Sigmoid colon (tissue), 7 donors: ENCODE measurements around the gene LSM12. TPM values are rescaled to one million over a fixed set of nuclear protein-coding genes. Genes with fewer than 3 reads are reported as not detected.

ENCODE experiments used
- DNase-seq: peaks from one replicate; pipeline ENCODE4 v3.0.0-alpha.2; 2019
- H3K27ac ChIP-seq, 4 donors: fragments of 200-600 bp; sonication (generic); one replicate each; pipeline ENCODE4 v1.5.1; 2016 to 2019; ENCODE audit warnings: mild to moderate bottlenecking in 1 of 4
- H3K27me3 ChIP-seq, 3 donors: fragments of 200-600 bp; sonication (generic); one replicate each; pipeline ENCODE4 v1.5.1; 2019; ENCODE audit warnings: mild to moderate bottlenecking in 1 of 3
- H3K36me3 ChIP-seq, 4 donors: fragments of 200-600 bp; sonication (generic); one replicate each; pipeline ENCODE4 v1.5.1; 2016 to 2019
- H3K4me1 ChIP-seq, 4 donors: fragments of 200-600 bp; sonication (generic); one replicate each; pipeline ENCODE4 v1.5.1; 2017 to 2019
- H3K4me3 ChIP-seq, 4 donors: fragments of 200-600 bp; sonication (generic); one replicate each; pipeline ENCODE4 v1.5.1; 2017 to 2019; ENCODE audit warnings: mild to moderate bottlenecking in 2 of 4, moderate library complexity in 1 of 4
- H3K9me3 ChIP-seq, 4 donors: fragments of 200-600 bp in 3 of 4; sonication (generic) in 3 of 4; one replicate each; pipeline versions ENCODE4 v1.5.1 to v1.6.1; 2013 to 2019
- EP300 ChIP-seq, 4 donors: sonication (generic); formaldehyde crosslinking; IDR thresholded peaks; one replicate each; pipeline ENCODE4 v1.6.1; 2017; ENCODE audit warnings: antibody characterized with exemption in 4 of 4
- POLR2A ChIP-seq, 2 donors: fragments of 450-650 bp; IDR thresholded peaks; one replicate each; pipeline ENCODE4 v1.6.1; 2016; ENCODE audit warnings: antibody characterized with exemption in 2 of 2, mild to moderate bottlenecking in 2 of 2, moderate library complexity in 2 of 2
- POLR2AphosphoS5 ChIP-seq, 4 donors: sonication (generic); formaldehyde crosslinking; IDR thresholded peaks; one replicate each; pipeline ENCODE4 v1.6.1; 2017; ENCODE audit warnings: antibody characterized with exemption in 4 of 4
- WGBS, 2 donors: extraction: QIAGEN DNeasy Blood & Tissue Kit; methylation state at CpG; one replicate each; pipeline ENCODE4 v1.1.7; 2013; 5-methylcytosine and 5-hydroxymethylcytosine counted together
- intact Hi-C: fragments of 100-400 bp; cut with DNase I; formaldehyde crosslinking; loops from one replicate; pipeline ENCODE4 v1.15.1; 2023
- polyA plus RNA-seq, 3 donors: library from polyadenylated mRNA; stranded (reverse); fragments of 200-250 nt; gene quantifications; one replicate each; pipeline ENCODE4 v1.2.3, GENCODE V29; 2013
- small RNA-seq, 3 donors: library from RNA; depleted of rRNA; stranded (forward); fragments of <200 nt; gene quantifications; one replicate each; pipeline ENCODE3, GENCODE V24; 2016
- total RNA-seq, 4 donors: library from RNA; depleted of rRNA; stranded (reverse); fragments of >200 nt; gene quantifications; one replicate each; pipeline ENCODE4 v1.1.0, GENCODE V29; 2016
- TF ChIP-seq, protein P1 (sequence below), 4 experiments: fragments of 450-650 bp in 3 of 4; fragments of 200-600 bp in 1 of 4; IDR thresholded peaks; one replicate each; pipeline ENCODE4 v1.5.1; 2016 to 2019; ENCODE audit warnings: antibody characterized with exemption in 4 of 4, mild to moderate bottlenecking in 3 of 4, moderate library complexity in 2 of 4
- donor health status: healthy with polysubstance abuse.
- donor health status: Bipolar disorder and iron deficiency.
- donor health status: healthy.

LSM12 gene
- total and polyA plus RNA-seq, 7 donors = 28.8 to 46.9 (median 37.9) TPM

DNA sequence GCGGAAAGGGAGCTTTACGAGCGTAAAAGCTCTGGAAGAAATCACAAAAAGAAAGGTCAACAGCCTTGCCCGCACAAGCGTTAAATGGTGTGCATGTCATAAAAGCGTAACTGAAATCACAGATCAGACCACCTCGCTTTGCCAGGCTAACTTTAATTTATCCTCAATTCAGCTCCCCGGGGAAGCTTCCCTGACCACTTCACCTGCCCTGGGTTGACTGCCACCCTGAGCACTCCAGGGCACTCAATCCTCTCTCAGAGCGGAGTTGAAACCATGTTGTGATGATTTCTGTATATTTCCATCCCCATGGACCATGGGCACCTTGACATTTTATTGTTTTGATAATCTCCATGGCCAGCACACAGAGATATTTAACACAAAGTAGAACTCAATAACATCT is 78.2 kb downstream of the LSM12 start:
- H3K36me3 ChIP-seq = no peaks in the 10 kb centered on the region
- H3K4me3 ChIP-seq = no peak overlapping the region
- peaks cover 10 to 46% (median 17%) of the 10 kb centered on the region in 3 donors for H3K27me3 ChIP-seq
- TF ChIP-seq POLR2AphosphoS5 (IDR thresholded peaks at IDR 0.05) = no peak
- DNase-seq = no peak
- WGBS, 2 donors = 30 to 64% methylated on average over 9 of the region's 9 CpGs
- intact Hi-C loops = no loop called here
- peaks cover 0 to 10% (median 9%) of the 10 kb centered on the region in 4 donors for H3K4me1 ChIP-seq
- no peaks in the 10 kb centered on the region for H3K9me3 ChIP-seq
- no peak overlapping the region for H3K27ac ChIP-seq

DNA sequence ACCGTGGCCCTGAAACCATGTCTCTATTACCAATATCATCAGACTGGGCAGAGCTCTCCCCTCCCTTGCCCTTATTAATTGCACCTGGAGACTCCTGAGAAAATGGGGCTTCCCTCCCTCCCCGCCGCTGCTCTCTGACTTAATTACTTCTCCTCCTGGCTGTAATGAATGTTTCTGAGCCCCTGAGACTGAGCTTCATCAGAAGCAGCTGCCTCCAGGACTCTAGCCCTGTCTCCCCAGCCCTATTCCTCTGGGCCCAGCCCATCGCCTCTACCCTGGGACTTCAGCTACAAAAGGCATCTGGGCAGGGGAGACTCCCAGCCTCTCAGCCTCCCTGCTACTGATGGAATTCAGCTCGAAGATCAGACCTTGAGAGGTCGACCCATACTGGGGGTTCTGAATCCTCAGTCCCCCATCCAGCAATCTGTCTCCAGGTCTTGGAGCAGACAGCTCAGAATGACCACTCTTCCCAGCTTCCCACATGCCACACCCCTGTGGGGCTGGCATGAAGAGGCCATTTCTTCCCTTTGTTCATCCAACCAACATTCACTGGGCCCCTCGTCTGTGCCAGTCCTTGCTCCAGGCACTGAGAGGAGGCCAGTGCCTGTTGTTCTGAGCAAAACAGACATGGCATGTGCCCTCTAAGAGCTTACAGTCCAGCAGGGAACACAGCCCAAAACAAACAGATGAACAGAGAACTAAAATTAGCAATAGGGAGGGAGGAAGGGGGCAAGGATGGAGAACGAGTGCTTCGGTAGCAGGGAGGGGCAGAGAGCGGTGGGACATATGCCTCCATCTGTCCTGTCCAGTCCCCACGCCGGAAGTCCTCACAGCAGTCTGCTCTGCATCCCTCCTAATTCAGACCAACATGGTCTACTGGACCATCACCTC is 79.1 kb downstream of the LSM12 start:
- Histone ChIP-seq H3K4me1 (peaks cover 0 to 12% (median 9%) of the 10 kb centered on the region in 4 donors), H3K27ac (no peak overlapping the region), H3K4me3 (no peak overlapping the region), H3K9me3 (no peaks in the 10 kb centered on the region), H3K36me3 (no peaks in the 10 kb centered on the region), H3K27me3 (peaks cover 17 to 56% (median 27%) of the 10 kb centered on the region in 3 donors)
- WGBS, 2 donors = 61 to 70% methylated on average over 12 of the region's 12 CpGs
- intact Hi-C loops = no loop called here
- DNase-seq = no peak
- TF ChIP-seq, protein P1, sequence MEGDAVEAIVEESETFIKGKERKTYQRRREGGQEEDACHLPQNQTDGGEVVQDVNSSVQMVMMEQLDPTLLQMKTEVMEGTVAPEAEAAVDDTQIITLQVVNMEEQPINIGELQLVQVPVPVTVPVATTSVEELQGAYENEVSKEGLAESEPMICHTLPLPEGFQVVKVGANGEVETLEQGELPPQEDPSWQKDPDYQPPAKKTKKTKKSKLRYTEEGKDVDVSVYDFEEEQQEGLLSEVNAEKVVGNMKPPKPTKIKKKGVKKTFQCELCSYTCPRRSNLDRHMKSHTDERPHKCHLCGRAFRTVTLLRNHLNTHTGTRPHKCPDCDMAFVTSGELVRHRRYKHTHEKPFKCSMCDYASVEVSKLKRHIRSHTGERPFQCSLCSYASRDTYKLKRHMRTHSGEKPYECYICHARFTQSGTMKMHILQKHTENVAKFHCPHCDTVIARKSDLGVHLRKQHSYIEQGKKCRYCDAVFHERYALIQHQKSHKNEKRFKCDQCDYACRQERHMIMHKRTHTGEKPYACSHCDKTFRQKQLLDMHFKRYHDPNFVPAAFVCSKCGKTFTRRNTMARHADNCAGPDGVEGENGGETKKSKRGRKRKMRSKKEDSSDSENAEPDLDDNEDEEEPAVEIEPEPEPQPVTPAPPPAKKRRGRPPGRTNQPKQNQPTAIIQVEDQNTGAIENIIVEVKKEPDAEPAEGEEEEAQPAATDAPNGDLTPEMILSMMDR (IDR thresholded peaks at IDR 0.05) = no peak
- no peak for TF ChIP-seq EP300 (IDR thresholded peaks at IDR 0.05)
- TF ChIP-seq POLR2AphosphoS5 (IDR thresholded peaks at IDR 0.05) = no peak
- TF ChIP-seq POLR2A (IDR thresholded peaks at IDR 0.05) = no peak

DNA sequence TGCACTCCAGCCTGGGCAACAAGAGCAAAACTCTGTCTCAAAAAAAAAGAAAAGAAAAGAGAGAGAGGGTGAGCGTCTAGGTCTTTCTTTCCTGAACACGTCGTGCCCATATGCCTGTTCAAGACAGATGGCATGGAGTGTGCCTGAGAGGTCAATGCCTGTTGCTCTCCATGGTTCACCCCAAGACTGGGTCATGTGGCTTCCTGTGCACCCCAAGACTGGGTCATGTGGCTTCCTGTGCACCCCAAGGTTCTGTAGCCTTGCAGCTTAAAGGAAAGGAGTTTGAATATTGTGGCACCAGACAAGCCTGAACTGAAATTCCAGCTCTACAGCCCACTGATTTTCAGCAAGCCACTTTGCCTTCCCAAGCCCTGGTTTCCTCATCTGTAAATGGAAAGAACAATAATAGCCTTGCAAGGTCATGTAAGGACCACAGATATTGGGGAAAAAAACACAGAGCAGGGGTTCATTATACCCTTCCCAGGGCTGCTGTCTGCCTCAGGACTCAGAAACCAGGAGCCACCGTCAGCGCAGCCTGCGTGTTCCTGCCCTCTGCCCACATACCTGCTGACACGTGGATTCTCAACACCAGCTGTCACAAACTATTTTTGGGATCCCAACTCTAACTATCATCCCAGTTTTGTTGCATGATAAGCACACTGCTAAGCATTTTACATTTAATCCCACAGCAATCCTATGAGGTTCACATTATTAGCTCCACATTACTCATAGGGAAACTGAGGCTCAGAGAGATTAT is 80.1 kb downstream of the LSM12 start:
- no peaks in the 10 kb centered on the region for H3K9me3 ChIP-seq
- H3K27ac ChIP-seq = no peak overlapping the region
- TF ChIP-seq EP300 (IDR thresholded peaks at IDR 0.05) (no peak), POLR2A (IDR thresholded peaks at IDR 0.05) (no peak), POLR2AphosphoS5 (IDR thresholded peaks at IDR 0.05) (no peak)
- TF ChIP-seq, protein P1 (IDR thresholded peaks at IDR 0.05) = no peak
- H3K4me1 ChIP-seq = peaks cover 0 to 12% (median 9%) of the 10 kb centered on the region in 4 donors
- no peak for DNase-seq
- H3K27me3 ChIP-seq = peaks cover 19 to 65% (median 33%) of the 10 kb centered on the region in 3 donors
- no peaks in the 10 kb centered on the region for H3K36me3 ChIP-seq
- no peak overlapping the region for H3K4me3 ChIP-seq
- WGBS, 2 donors = 86 to 90% methylated on average over 7 of the region's 7 CpGs
- intact Hi-C loops = no loop called here

DNA sequence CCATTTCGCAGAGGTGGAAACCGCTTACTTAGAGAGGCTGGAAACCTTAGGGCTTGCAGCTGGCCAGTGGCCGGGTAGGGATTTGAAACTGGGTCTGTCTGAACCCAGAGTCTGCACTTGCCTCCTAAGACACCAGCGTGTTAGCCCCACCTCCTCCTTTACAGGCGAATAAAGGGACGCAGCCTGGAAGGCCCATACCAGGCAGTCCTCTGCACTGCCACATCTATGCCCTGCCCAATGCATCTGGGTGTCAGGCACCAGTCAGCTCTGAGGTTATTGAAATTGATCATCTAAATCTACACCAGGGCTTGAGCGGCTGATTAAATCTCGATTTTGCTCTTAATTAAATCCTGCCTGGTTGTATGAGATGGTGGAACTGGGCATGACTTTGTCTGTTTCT is 82.0 kb downstream of the LSM12 start:
- Histone ChIP-seq H3K9me3 (no peaks in the 10 kb centered on the region), H3K27ac (no peak overlapping the region), H3K4me1 (peaks cover 0 to 12% (median 9%) of the 10 kb centered on the region in 4 donors), H3K36me3 (no peaks in the 10 kb centered on the region), H3K4me3 (peak overlapping the region in 1 of 4 donors; percentile 47), H3K27me3 (peaks cover 19 to 71% (median 33%) of the 10 kb centered on the region in 3 donors)
- 50 to 77% methylated on average over 8 of the region's 8 CpGs for WGBS, 2 donors
- DNase-seq = no peak
- TF ChIP-seq POLR2AphosphoS5 (IDR thresholded peaks at IDR 0.05) = no peak
- TF ChIP-seq POLR2A (IDR thresholded peaks at IDR 0.05) = no peak
- TF ChIP-seq, protein P1 (IDR thresholded peaks at IDR 0.05) = no peak
- no peak for TF ChIP-seq EP300 (IDR thresholded peaks at IDR 0.05)
- intact Hi-C loops = no loop called here

Small RNA genes lying within 50 kb of the gene (small RNA-seq; reads per million reads assigned to genes)
- gene RF00012 = 0 reads per million in 3 donors

Other genes with a start within 250 kb of the LSM12 start
- gene MPP3, start 233.5 kb downstream of the LSM12 start, total RNA-seq = 10 to 100 TPM in 1 of 4 donors, 1 to 10 TPM in 3; 5.0 to 10.5 (median 6.0) TPM
- 1 to 10 TPM in 2 of 3 donors, under 1 TPM in 1; 0.23 to 1.9 (median 1.2) TPM for gene MPP3, start 233.5 kb downstream of the LSM12 start, polyA plus RNA-seq
- 1 to 10 TPM; 1.5 to 5.3 (median 2.6) TPM for gene CD300LG, start 219.5 kb downstream of the LSM12 start, total RNA-seq
- gene CD300LG, start 219.5 kb downstream of the LSM12 start, polyA plus RNA-seq = 1 to 10 TPM in 1 of 3 donors, under 1 TPM in 1, not detected in 1; 0.60 to 1.5 TPM
- gene MPP2, start 159.1 kb downstream of the LSM12 start, total RNA-seq = 10 to 100 TPM; 10.9 to 33.0 (median 14.9) TPM
- gene MPP2, start 159.1 kb downstream of the LSM12 start, polyA plus RNA-seq = 1 to 10 TPM in 1 of 3 donors, under 1 TPM in 2; 0.23 to 1.6 (median 0.60) TPM
- not detected for gene PPY, start 124.2 kb downstream of the LSM12 start, total RNA-seq
- gene PPY, start 124.2 kb downstream of the LSM12 start, polyA plus RNA-seq = not detected
- gene PYY, start 112.7 kb downstream of the LSM12 start, total RNA-seq = 1 to 10 TPM in 1 of 4 donors, not detected in 3; 3.2 TPM
- 100 to 1,000 TPM in 1 of 3 donors, 10 to 100 TPM in 2; 32.6 to 185 (median 63.1) TPM for gene PYY, start 112.7 kb downstream of the LSM12 start, polyA plus RNA-seq
- 1 to 10 TPM in 1 of 4 donors, under 1 TPM in 3; 0.54 to 1.4 (median 0.77) TPM for gene NAGS, start 62.0 kb downstream of the LSM12 start, total RNA-seq
- gene NAGS, start 62.0 kb downstream of the LSM12 start, polyA plus RNA-seq = 10 to 100 TPM in 2 of 3 donors, 1 to 10 TPM in 1; 3.9 to 13.2 (median 10.9) TPM
- gene TMEM101, start 51.7 kb downstream of the LSM12 start, total RNA-seq = 10 to 100 TPM; 21.3 to 37.8 (median 26.3) TPM
- gene TMEM101, start 51.7 kb downstream of the LSM12 start, polyA plus RNA-seq = 10 to 100 TPM; 14.1 to 42.9 (median 22.2) TPM
- gene G6PC3, start 4.1 kb upstream of the LSM12 start, total RNA-seq = 10 to 100 TPM; 22.2 to 29.8 (median 25.9) TPM
- 10 to 100 TPM in 1 of 3 donors, 1 to 10 TPM in 2; 8.4 to 45.5 (median 9.7) TPM for gene G6PC3, start 4.1 kb upstream of the LSM12 start, polyA plus RNA-seq
- gene HDAC5, start 57.0 kb upstream of the LSM12 start, total RNA-seq = 10 to 100 TPM; 58.2 to 87.5 (median 69.4) TPM
- gene HDAC5, start 57.0 kb upstream of the LSM12 start, polyA plus RNA-seq = 10 to 100 TPM; 15.3 to 21.8 (median 16.8) TPM
- 1 to 10 TPM in 1 of 4 donors, under 1 TPM in 3; 0.36 to 3.3 (median 0.52) TPM for gene HROB, start 75.3 kb upstream of the LSM12 start, total RNA-seq
- gene HROB, start 75.3 kb upstream of the LSM12 start, polyA plus RNA-seq = 1 to 10 TPM in 1 of 3 donors, under 1 TPM in 1, not detected in 1; 0.69 to 3.1 TPM
- gene ASB16, start 104.0 kb upstream of the LSM12 start, total RNA-seq = 1 to 10 TPM in 3 of 4 donors, under 1 TPM in 1; 0.82 to 4.2 (median 1.6) TPM
- gene ASB16, start 104.0 kb upstream of the LSM12 start, polyA plus RNA-seq = under 1 TPM in 1 of 3 donors, not detected in 2; 0.19 TPM
- gene TMUB2, start 120.3 kb upstream of the LSM12 start, total RNA-seq = 10 to 100 TPM; 26.9 to 40.3 (median 29.2) TPM
- gene TMUB2, start 120.3 kb upstream of the LSM12 start, polyA plus RNA-seq = 10 to 100 TPM; 19.0 to 41.3 (median 22.2) TPM
- gene ATXN7L3, start 133.2 kb upstream of the LSM12 start, total RNA-seq = 10 to 100 TPM; 26.4 to 37.4 (median 35.0) TPM
- gene ATXN7L3, start 133.2 kb upstream of the LSM12 start, polyA plus RNA-seq = 10 to 100 TPM; 36.0 to 59.8 (median 43.0) TPM
- gene UBTF, start 153.0 kb upstream of the LSM12 start, total RNA-seq = 10 to 100 TPM; 43.4 to 58.4 (median 52.5) TPM
- 10 to 100 TPM; 26.8 to 55.0 (median 28.2) TPM for gene UBTF, start 153.0 kb upstream of the LSM12 start, polyA plus RNA-seq
- gene SLC4A1, start 201.5 kb upstream of the LSM12 start, total RNA-seq = under 1 TPM in 1 of 4 donors, not detected in 3; under 0.01 TPM
- under 1 TPM in 1 of 3 donors, not detected in 2; 0.23 TPM for gene SLC4A1, start 201.5 kb upstream of the LSM12 start, polyA plus RNA-seq
- gene RUNDC3A, start 241.9 kb upstream of the LSM12 start, total RNA-seq = 10 to 100 TPM in 1 of 4 donors, 1 to 10 TPM in 3; 1.2 to 10.5 (median 6.0) TPM
- gene RUNDC3A, start 241.9 kb upstream of the LSM12 start, polyA plus RNA-seq = 1 to 10 TPM in 2 of 3 donors, under 1 TPM in 1; 0.46 to 2.5 (median 1.2) TPM